ENCODE data around the gene PIWIL4. TPM values are rescaled to one million over a fixed set of nuclear protein-coding genes. Genes with fewer than 3 reads are reported as not detected.

Gene PIWIL4
- total RNA-seq, 1 experiment from 2014 or later, result not detected

DNA sequence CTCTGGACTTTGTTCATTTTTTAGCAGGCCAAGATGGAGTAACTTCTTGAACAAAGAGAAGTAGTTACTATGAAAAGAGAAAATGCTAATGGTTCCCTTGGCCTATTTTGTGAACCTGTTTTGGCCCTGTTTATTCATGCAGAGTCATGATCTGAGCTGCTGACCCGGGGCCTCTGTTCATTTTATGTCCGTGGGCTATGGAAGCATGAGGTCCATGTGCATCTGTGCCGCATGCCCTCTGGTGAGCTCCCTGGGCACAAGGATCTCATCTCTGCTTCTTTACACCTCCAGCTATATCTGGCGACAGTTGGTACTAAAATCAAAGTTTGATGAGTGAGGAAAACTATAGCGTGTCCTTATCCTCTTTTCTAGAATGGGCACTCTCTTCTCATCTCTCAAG, 1.0 kb downstream of the PIWIL4 start:
- H3K79me1 ChIP-seq (ENCODE audit: insufficient read depth, low read depth, low read length, poor library complexity, severe bottlenecking), result no peaks in the 10 kb centered on the region

More for the DNA sequence above, 1.0 kb downstream of the PIWIL4 start:
- H2BK5ac ChIP-seq (ENCODE audit: insufficient read length, low read length), result no peak overlapping the region
- no peaks in the 10 kb centered on the region for H3K36me3 Mint-ChIP-seq (ENCODE audit: insufficient read depth in 1 of 3, low read depth in 3 of 3)
- no peak overlapping the region for H2BK20ac ChIP-seq (ENCODE audit: low read depth, low read length, poor library complexity, severe bottlenecking)
- peaks cover under 1 to 5% of the 10 kb centered on the region in 2 experiments for H3K4me1 Mint-ChIP-seq
- no peak overlapping the region for H2BK15ac ChIP-seq (ENCODE audit: low read depth, low read length)
- DNase-seq, result no peak
- H3K4me1 ChIP-seq (ENCODE audit: insufficient read depth, low read length), result no peaks in the 10 kb centered on the region
- H4K20me1 ChIP-seq (ENCODE audit: control insufficient read depth, insufficient read depth, insufficient read length), result no peaks in the 10 kb centered on the region
- H3K4me3 Mint-ChIP-seq, result no peak overlapping the region
- no peak overlapping the region for H3K27ac ChIP-seq (ENCODE audit: insufficient read length, low read depth, low read length)
- WGBS (ENCODE audit: extremely low coverage, insufficient read length, low lambda C conversion rate), result no CpG with 5 or more reads among the region's 5 CpGs
- H3K4ac ChIP-seq (ENCODE audit: low read depth, low read length), result no peak overlapping the region
- no peak overlapping the region for H3T11ph ChIP-seq (ENCODE audit: low read length)
- peaks cover 8% of the 10 kb centered on the region for H3K27me3 Mint-ChIP-seq (ENCODE audit: low read depth)
- H3K56ac ChIP-seq (ENCODE audit: insufficient read length, low read depth, low read length), result no peak overlapping the region
- TF ChIP-seq, protein P1, sequence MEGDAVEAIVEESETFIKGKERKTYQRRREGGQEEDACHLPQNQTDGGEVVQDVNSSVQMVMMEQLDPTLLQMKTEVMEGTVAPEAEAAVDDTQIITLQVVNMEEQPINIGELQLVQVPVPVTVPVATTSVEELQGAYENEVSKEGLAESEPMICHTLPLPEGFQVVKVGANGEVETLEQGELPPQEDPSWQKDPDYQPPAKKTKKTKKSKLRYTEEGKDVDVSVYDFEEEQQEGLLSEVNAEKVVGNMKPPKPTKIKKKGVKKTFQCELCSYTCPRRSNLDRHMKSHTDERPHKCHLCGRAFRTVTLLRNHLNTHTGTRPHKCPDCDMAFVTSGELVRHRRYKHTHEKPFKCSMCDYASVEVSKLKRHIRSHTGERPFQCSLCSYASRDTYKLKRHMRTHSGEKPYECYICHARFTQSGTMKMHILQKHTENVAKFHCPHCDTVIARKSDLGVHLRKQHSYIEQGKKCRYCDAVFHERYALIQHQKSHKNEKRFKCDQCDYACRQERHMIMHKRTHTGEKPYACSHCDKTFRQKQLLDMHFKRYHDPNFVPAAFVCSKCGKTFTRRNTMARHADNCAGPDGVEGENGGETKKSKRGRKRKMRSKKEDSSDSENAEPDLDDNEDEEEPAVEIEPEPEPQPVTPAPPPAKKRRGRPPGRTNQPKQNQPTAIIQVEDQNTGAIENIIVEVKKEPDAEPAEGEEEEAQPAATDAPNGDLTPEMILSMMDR (conservative IDR thresholded peaks at IDR 0.05), result no peak
- no peak overlapping the region for H4K91ac ChIP-seq (ENCODE audit: insufficient read length, low read depth, low read length)
- H2AFZ ChIP-seq (ENCODE audit: low read length), result no peak overlapping the region
- H2BK120ac ChIP-seq (ENCODE audit: low read depth, low read length, poor library complexity, severe bottlenecking), result no peak overlapping the region
- no peak overlapping the region for H3K23ac ChIP-seq (ENCODE audit: insufficient read length, low read depth, low read length)
- H3K18ac ChIP-seq (ENCODE audit: insufficient read length, low read depth, low read length), result no peak overlapping the region
- no peak overlapping the region for H4K8ac ChIP-seq (replicated peaks; ENCODE audit: insufficient read length, low read depth, low read length)
- H2AK5ac ChIP-seq (ENCODE audit: insufficient read length, low read length), result no peak overlapping the region
- no peak overlapping the region for H4K5ac ChIP-seq (ENCODE audit: insufficient read length, low read depth, low read length)
- no peaks in the 10 kb centered on the region for H3K27me3 ChIP-seq (ENCODE audit: insufficient read depth, low read length)
- H3K9me3 ChIP-seq (ENCODE audit: control insufficient read depth, low read depth, low read length), result no peaks in the 10 kb centered on the region
- H3K4me2 ChIP-seq (ENCODE audit: insufficient read depth, insufficient read length, low read length), result no peak overlapping the region
- no peak overlapping the region for H3K27ac Mint-ChIP-seq
- no peak overlapping the region for H3K9ac ChIP-seq (ENCODE audit: extremely low read depth, insufficient read length, low read length)
- no peak overlapping the region for H2BK12ac ChIP-seq (ENCODE audit: insufficient read length, low read depth, low read length)
- H3K14ac ChIP-seq (ENCODE audit: insufficient read depth, low read length), result no peak overlapping the region
- H3K79me2 ChIP-seq (ENCODE audit: insufficient read depth, low read length), result no peaks in the 10 kb centered on the region
- no peaks in the 10 kb centered on the region for H3K23me2 ChIP-seq (ENCODE audit: insufficient read length, low read depth, low read length, poor library complexity, severe bottlenecking)
- peaks cover 3% of the 10 kb centered on the region in 2 experiments; a peak in 2 of 5 replicates for H3K9me3 Mint-ChIP-seq
